Gastrocnemius medialis (tissue), 4 donors: ENCODE results near the gene GPR22. TPM values are rescaled to one million over a fixed set of nuclear protein-coding genes. Genes with fewer than 3 reads are reported as not detected.

Experiments used
- ATAC-seq, 2 donors: fragments of 150-250 bp; one replicate each; pipeline ENCODE4 v1.9.1; 2016
- DNase-seq, 2 donors: peaks; one replicate each; pipeline ENCODE4 v3.0.0-alpha.2; 2019
- H3K27ac ChIP-seq, 4 donors: fragments of 200-600 bp; sonication (generic); 1 replicate in 1 of 4; 2 replicates in 3 of 4; pipeline ENCODE4 v1.5.1; 2016 to 2018; ENCODE audit warnings: mild to moderate bottlenecking in 2 of 4, moderate library complexity in 1 of 4
- H3K27me3 ChIP-seq, 3 donors: fragments of 200-600 bp; sonication (generic) in 2 of 3; 1 replicate in 1 of 3; 2 replicates in 2 of 3; pipeline versions ENCODE4 v1.5.1 to v1.6.0; 2016 to 2019; ENCODE audit warnings: mild to moderate bottlenecking in 1 of 3, moderate library complexity in 1 of 3
- H3K36me3 ChIP-seq, 2 donors: fragments of 200-600 bp; sonication (generic) in 1 of 2; one replicate each; pipeline ENCODE4 v1.5.1; 2017 to 2018
- H3K4me1 ChIP-seq, 2 donors: fragments of 200-600 bp; sonication (generic) in 1 of 2; one replicate each; pipeline ENCODE4 v1.5.1; 2016 to 2017; ENCODE audit warnings: mild to moderate bottlenecking in 2 of 2
- H3K4me3 ChIP-seq, 4 donors: fragments of 200-600 bp; sonication (generic) in 3 of 4; 1 replicate in 1 of 4; 2 replicates in 3 of 4; pipeline ENCODE4 v1.5.1; 2016 to 2019; ENCODE audit warnings: mild to moderate bottlenecking in 2 of 4
- H3K9me3 ChIP-seq, 3 donors: fragments of 200-600 bp; sonication (generic) in 2 of 3; 1 replicate in 1 of 3; 2 replicates in 2 of 3; pipeline ENCODE4 v1.5.1; 2016 to 2019
- CTCF ChIP-seq, 5 experiments: fragments of 450-650 bp in 3 of 5; fragments of 200-600 bp in 2 of 5; sonication (generic) in 2 of 5; IDR thresholded peaks in 4 of 5; conservative IDR thresholded peaks in 1 of 5; 1 replicate in 4 of 5; 2 replicates in 1 of 5; pipeline ENCODE4 v1.5.1; 2016 to 2019; ENCODE audit warnings: antibody characterized with exemption in 5 of 5, mild to moderate bottlenecking in 3 of 5, moderate library complexity in 3 of 5
- POLR2A ChIP-seq, 2 donors: fragments of 450-650 bp; IDR thresholded peaks; one replicate each; pipeline ENCODE4 v1.6.1; 2017; ENCODE audit warnings: antibody characterized with exemption in 2 of 2, mild to moderate bottlenecking in 2 of 2, moderate library complexity in 2 of 2
- in situ Hi-C, 4 donors: fragments of 200-750 bp; cut with MboI; loops; one replicate each; pipeline versions ENCODE4 v1.15.0 to v1.8.0; 2017; ENCODE audit warnings: low sequenced_read_pairs in 4 of 4
- intact Hi-C: fragments of 100-400 bp; cut with DNase I; formaldehyde crosslinking; loops from one replicate; pipeline ENCODE4 v1.15.1; 2023; ENCODE audit warnings: low total_unique reads
- total RNA-seq, 4 donors: library from RNA; depleted of rRNA; stranded (reverse); fragments of >200 nt; gene quantifications; one replicate each; pipeline versions ENCODE4 v1.1.0 to v1.2.3, GENCODE V29; 2016

The GPR22 gene
- total RNA-seq, 4 donors from 2014 or later, result not detected

GRCh38 chr7:107494315-107494751 lies 24.5 kb downstream of the GPR22 start:
- TF ChIP-seq CTCF (IDR thresholded peaks at IDR 0.05 in 4 of 5, conservative IDR thresholded peaks at IDR 0.05 in 1 of 5) (no peak), POLR2A (IDR thresholded peaks at IDR 0.05) (no peak)
- intact Hi-C loops, result no loop called here
- H3K36me3 ChIP-seq, result no peaks in the 10 kb centered on the region
- in situ Hi-C loops, result no loop called here
- peaks cover 5 to 26% of the 10 kb centered on the region in 2 donors for H3K4me1 ChIP-seq
- no peak for ATAC-seq
- no peak overlapping the region for H3K27ac ChIP-seq
- H3K9me3 ChIP-seq, result no peaks in the 10 kb centered on the region
- H3K4me3 ChIP-seq, result no peak overlapping the region
- no peaks in the 10 kb centered on the region for H3K27me3 ChIP-seq
- no peak for DNase-seq

- Histone ChIP-seq H3K27ac (no peak overlapping the region), H3K9me3 (no peaks in the 10 kb centered on the region), H3K36me3 (no peaks in the 10 kb centered on the region), H3K4me1 (peaks cover 5 to 26% of the 10 kb centered on the region in 2 donors), H3K4me3 (no peak overlapping the region), H3K27me3 (no peaks in the 10 kb centered on the region)
- ATAC-seq (no peak), DNase-seq (no peak)
- no peak for TF ChIP-seq CTCF (IDR thresholded peaks at IDR 0.05 in 4 of 5, conservative IDR thresholded peaks at IDR 0.05 in 1 of 5)
- TF ChIP-seq POLR2A (IDR thresholded peaks at IDR 0.05), result no peak
- intact Hi-C loops (no loop called here), in situ Hi-C loops (no loop called here)
Measured at GRCh38 chr7:107494884-107495283, 25.0 kb downstream of the GPR22 start.

- Histone ChIP-seq H3K4me3 (no peak overlapping the region), H3K36me3 (no peaks in the 10 kb centered on the region), H3K4me1 (peaks cover 5 to 26% of the 10 kb centered on the region in 2 donors), H3K27ac (no peak overlapping the region), H3K9me3 (no peaks in the 10 kb centered on the region), H3K27me3 (no peaks in the 10 kb centered on the region)
- intact Hi-C loops, result no loop called here
- TF ChIP-seq POLR2A (IDR thresholded peaks at IDR 0.05) (no peak), CTCF (IDR thresholded peaks at IDR 0.05 in 4 of 5, conservative IDR thresholded peaks at IDR 0.05 in 1 of 5) (no peak)
- ATAC-seq, result no peak
- in situ Hi-C loops, result no loop called here
- no peak for DNase-seq
Measured at GRCh38 chr7:107495516-107495915, 25.7 kb downstream of the GPR22 start.

- DNase-seq, result no peak
- Histone ChIP-seq H3K4me1 (peaks cover 0 to 13% of the 10 kb centered on the region in 2 donors), H3K9me3 (no peaks in the 10 kb centered on the region), H3K36me3 (no peaks in the 10 kb centered on the region), H3K4me3 (no peak overlapping the region), H3K27me3 (no peaks in the 10 kb centered on the region), H3K27ac (no peak overlapping the region)
- intact Hi-C loops, result no loop called here
- no peak for ATAC-seq
- in situ Hi-C loops, result no loop called here
- TF ChIP-seq POLR2A (IDR thresholded peaks at IDR 0.05) (no peak), CTCF (IDR thresholded peaks at IDR 0.05 in 4 of 5, conservative IDR thresholded peaks at IDR 0.05 in 1 of 5) (no peak)
Measured at GRCh38 chr7:107499731-107500130, 29.9 kb downstream of the GPR22 start.

- TF ChIP-seq POLR2A (IDR thresholded peaks at IDR 0.05), result no peak
- TF ChIP-seq CTCF (IDR thresholded peaks at IDR 0.05 in 4 of 5, conservative IDR thresholded peaks at IDR 0.05 in 1 of 5), result peak in 3 of 5 experiments; percentile 11 to 41 (median 20)
- intact Hi-C loops, result no loop called here
- DNase-seq, result no peak
Measured at GRCh38 chr7:107501593-107501992, 31.7 kb downstream of the GPR22 start.

More at GRCh38 chr7:107501593-107501992, 31.7 kb downstream of the GPR22 start:
- in situ Hi-C loops, result no loop called here
- ATAC-seq, result no peak
- Histone ChIP-seq H3K4me1 (peaks cover 5 to 11% of the 10 kb centered on the region in 2 donors), H3K9me3 (no peaks in the 10 kb centered on the region), H3K36me3 (no peaks in the 10 kb centered on the region), H3K4me3 (no peak overlapping the region), H3K27me3 (no peaks in the 10 kb centered on the region), H3K27ac (no peak overlapping the region)
